HepG2 (cell line): ENCODE measurements around the gene RGN. TPM values are rescaled to one million over a fixed set of nuclear protein-coding genes. Genes with fewer than 3 reads are reported as not detected.
A peak's percentile ranks its signal among the peaks of the same experiment; 100 is the strongest.

Source experiments
- AGO2 ChIP-seq: fragments of 200-400 bp; formaldehyde crosslinking; optimal IDR thresholded peaks from 2 replicates; pipeline ENCODE3; 2017; ENCODE audit warnings: mild to moderate bottlenecking, low read depth, low read length, moderate library complexity
- BCL6 ChIP-seq: IDR thresholded peaks from 2 replicates; pipeline ENCODE4 v1.6.1; 2016; ENCODE audit warnings: missing genetic modification reagents, missing compliant biosample characterization
- KMT2B ChIP-seq: IDR thresholded peaks from 2 replicates; pipeline ENCODE4 v1.6.1; 2016; ENCODE audit warnings: missing genetic modification reagents, missing compliant biosample characterization
- LCORL ChIP-seq, 2 experiments: fragments of 450-650 bp in 1 of 2; sonication (generic) in 1 of 2; formaldehyde crosslinking in 1 of 2; IDR thresholded peaks; 2 replicates each; pipeline versions ENCODE4 v1.5.0 to v1.6.1; 2017 to 2020; ENCODE audit warnings: antibody characterized with exemption in 1 of 2, missing genetic modification reagents in 1 of 2
- NR1H2 ChIP-seq: sonication (generic); formaldehyde crosslinking; IDR thresholded peaks from 2 replicates; pipeline ENCODE4 v1.8.1; 2022; ENCODE audit warnings: low read depth, missing genetic modification reagents, borderline replicate concordance
- SALL2 ChIP-seq: sonication (generic); formaldehyde crosslinking; IDR thresholded peaks from 2 replicates; pipeline ENCODE4 v1.8.1; 2023; ENCODE audit warnings: mild to moderate bottlenecking, missing genetic modification reagents, inconsistent platforms
- TAF1 ChIP-seq: sonication (generic); formaldehyde crosslinking; IDR thresholded peaks from 2 replicates; pipeline ENCODE4 v1.4.0; 2020; ENCODE audit warnings: missing genetic modification reagents
- THYN1 ChIP-seq: sonication (generic); formaldehyde crosslinking; IDR thresholded peaks from 2 replicates; pipeline ENCODE4 v1.8.1; 2023; ENCODE audit warnings: low read depth, mild to moderate bottlenecking, moderate library complexity, missing genetic modification reagents, borderline replicate concordance
- ZFP36L1 ChIP-seq: sonication (generic); formaldehyde crosslinking; IDR thresholded peaks from 2 replicates; pipeline ENCODE4 v1.8.0; 2022; ENCODE audit warnings: mild to moderate bottlenecking, missing genetic modification reagents, moderate library complexity
- ZNF441 ChIP-seq: sonication (generic); formaldehyde crosslinking; IDR thresholded peaks from 2 replicates; pipeline ENCODE4 v1.7.0; 2021; ENCODE audit warnings: missing genetic modification reagents, borderline replicate concordance
- ZNF589 ChIP-seq: sonication (generic); formaldehyde crosslinking; conservative IDR thresholded peaks from 2 replicates; pipeline ENCODE4 v1.8.0; 2022; ENCODE audit warnings: mild to moderate bottlenecking, moderate library complexity, missing genetic modification reagents
- ZNF652 ChIP-seq: IDR thresholded peaks from 2 replicates; pipeline ENCODE4 v1.6.1; 2016; ENCODE audit warnings: low read depth, borderline replicate concordance
- ZNF660 ChIP-seq: sonication (generic); formaldehyde crosslinking; IDR thresholded peaks from 2 replicates; pipeline ENCODE4 v1.5.1; 2020; ENCODE audit warnings: mild to moderate bottlenecking, low read depth, missing genetic modification reagents, borderline replicate concordance
- polyA plus RNA-seq, 8 experiments: library from polyadenylated mRNA; depleted of rRNA in 3 of 8; stranded (reverse) in 7 of 8; unstranded in 1 of 8; fragments of >200 nt; fragmentation: Illumina TruSeq in 4 of 8; extraction: Trizol in 4 of 8; gene quantifications; 2 replicates each; pipeline versions ENCODE4 v1.2.1 to v1.2.3, GENCODE V29; 2011 to 2016; ENCODE audit warnings: low read depth in 4 of 8, missing spikeins in 1 of 8, mixed read lengths in 1 of 8; ENCODE audit not compliant: insufficient read depth in 1 of 8
- total RNA-seq, 5 experiments: library from RNA; depleted of rRNA; stranded (reverse); fragments of >200 nt; fragmentation: Illumina TruSeq; extraction: Trizol; gene quantifications; 2 replicates each; pipeline ENCODE4 v1.2.3, GENCODE V29; 2016; ENCODE audit warnings: low read depth in 1 of 5
- TF ChIP-seq, protein P1 (sequence below): sonication (generic); formaldehyde crosslinking; IDR thresholded peaks from 2 replicates; pipeline ENCODE4 v1.4.0; 2020; ENCODE audit warnings: missing genetic modification reagents
- TF ChIP-seq, protein P2 (sequence below): sonication (generic); formaldehyde crosslinking; IDR thresholded peaks from 2 replicates; pipeline ENCODE4 v1.8.0; 2022; ENCODE audit warnings: missing genetic modification reagents, mild to moderate bottlenecking, borderline replicate concordance
- TF ChIP-seq, protein P3 (sequence below): IDR thresholded peaks from 2 replicates; pipeline ENCODE4 v1.6.1; 2016
- TF ChIP-seq, protein P4 (sequence below): sonication (generic); IDR thresholded peaks from 2 replicates; pipeline ENCODE4 v1.6.1; 2016; ENCODE audit warnings: low read depth, borderline replicate concordance
- TF ChIP-seq, protein P5 (sequence below): sonication (generic); formaldehyde crosslinking; IDR thresholded peaks from 2 replicates; pipeline ENCODE4 v1.4.0; 2020; ENCODE audit warnings: missing genetic modification reagents

RGN gene
- total and polyA plus RNA-seq, 2 of the 13 experiments (the other 11 are each of a cell fraction or from before 2014, with no cell fraction given): 19.6 to 74.4 TPM

- TF ChIP-seq ZFP36L1 (CRISPR knock-in tag): no peak
- no peak for TF ChIP-seq KMT2B (CRISPR knock-in tag)
- TF ChIP-seq ZNF441: no peak
- peak; percentile 31 for TF ChIP-seq BCL6 (CRISPR knock-in tag)
- TF ChIP-seq ZNF652 (CRISPR knock-in tag): peak; percentile 85
- TF ChIP-seq SALL2: no peak
- TF ChIP-seq ZNF589: no peak
- TF ChIP-seq THYN1 (CRISPR knock-in tag): no peak
- no peak for TF ChIP-seq LCORL (IDR thresholded peaks at IDR 0.05)
- TF ChIP-seq LCORL (CRISPR knock-in tag; IDR thresholded peaks at IDR 0.05): peak; percentile 74; the same call in 1 of the 2 replicates
- TF ChIP-seq ZNF660: no peak
- TF ChIP-seq, protein P1, sequence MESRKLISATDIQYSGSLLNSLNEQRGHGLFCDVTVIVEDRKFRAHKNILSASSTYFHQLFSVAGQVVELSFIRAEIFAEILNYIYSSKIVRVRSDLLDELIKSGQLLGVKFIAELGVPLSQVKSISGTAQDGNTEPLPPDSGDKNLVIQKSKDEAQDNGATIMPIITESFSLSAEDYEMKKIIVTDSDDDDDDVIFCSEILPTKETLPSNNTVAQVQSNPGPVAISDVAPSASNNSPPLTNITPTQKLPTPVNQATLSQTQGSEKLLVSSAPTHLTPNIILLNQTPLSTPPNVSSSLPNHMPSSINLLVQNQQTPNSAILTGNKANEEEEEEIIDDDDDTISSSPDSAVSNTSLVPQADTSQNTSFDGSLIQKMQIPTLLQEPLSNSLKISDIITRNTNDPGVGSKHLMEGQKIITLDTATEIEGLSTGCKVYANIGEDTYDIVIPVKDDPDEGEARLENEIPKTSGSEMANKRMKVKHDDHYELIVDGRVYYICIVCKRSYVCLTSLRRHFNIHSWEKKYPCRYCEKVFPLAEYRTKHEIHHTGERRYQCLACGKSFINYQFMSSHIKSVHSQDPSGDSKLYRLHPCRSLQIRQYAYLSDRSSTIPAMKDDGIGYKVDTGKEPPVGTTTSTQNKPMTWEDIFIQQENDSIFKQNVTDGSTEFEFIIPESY (CRISPR knock-in tag): no peak
- TF ChIP-seq NR1H2 (CRISPR knock-in tag): no peak
- peak; percentile 79 for TF ChIP-seq AGO2
- TF ChIP-seq, protein P2, sequence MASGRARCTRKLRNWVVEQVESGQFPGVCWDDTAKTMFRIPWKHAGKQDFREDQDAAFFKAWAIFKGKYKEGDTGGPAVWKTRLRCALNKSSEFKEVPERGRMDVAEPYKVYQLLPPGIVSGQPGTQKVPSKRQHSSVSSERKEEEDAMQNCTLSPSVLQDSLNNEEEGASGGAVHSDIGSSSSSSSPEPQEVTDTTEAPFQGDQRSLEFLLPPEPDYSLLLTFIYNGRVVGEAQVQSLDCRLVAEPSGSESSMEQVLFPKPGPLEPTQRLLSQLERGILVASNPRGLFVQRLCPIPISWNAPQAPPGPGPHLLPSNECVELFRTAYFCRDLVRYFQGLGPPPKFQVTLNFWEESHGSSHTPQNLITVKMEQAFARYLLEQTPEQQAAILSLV: no peak
- TF ChIP-seq, protein P3, sequence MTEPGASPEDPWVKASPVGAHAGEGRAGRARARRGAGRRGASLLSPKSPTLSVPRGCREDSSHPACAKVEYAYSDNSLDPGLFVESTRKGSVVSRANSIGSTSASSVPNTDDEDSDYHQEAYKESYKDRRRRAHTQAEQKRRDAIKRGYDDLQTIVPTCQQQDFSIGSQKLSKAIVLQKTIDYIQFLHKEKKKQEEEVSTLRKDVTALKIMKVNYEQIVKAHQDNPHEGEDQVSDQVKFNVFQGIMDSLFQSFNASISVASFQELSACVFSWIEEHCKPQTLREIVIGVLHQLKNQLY (CRISPR knock-in tag): no peak
- TF ChIP-seq, protein P4, sequence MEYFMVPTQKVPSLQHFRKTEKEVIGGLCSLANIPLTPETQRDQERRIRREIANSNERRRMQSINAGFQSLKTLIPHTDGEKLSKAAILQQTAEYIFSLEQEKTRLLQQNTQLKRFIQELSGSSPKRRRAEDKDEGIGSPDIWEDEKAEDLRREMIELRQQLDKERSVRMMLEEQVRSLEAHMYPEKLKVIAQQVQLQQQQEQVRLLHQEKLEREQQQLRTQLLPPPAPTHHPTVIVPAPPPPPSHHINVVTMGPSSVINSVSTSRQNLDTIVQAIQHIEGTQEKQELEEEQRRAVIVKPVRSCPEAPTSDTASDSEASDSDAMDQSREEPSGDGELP: 0 out of 2 replicates have a peak, but pooled peaks have one; percentile 5
- peak; percentile 48 for TF ChIP-seq TAF1 (CRISPR knock-in tag)
- TF ChIP-seq, protein P5, sequence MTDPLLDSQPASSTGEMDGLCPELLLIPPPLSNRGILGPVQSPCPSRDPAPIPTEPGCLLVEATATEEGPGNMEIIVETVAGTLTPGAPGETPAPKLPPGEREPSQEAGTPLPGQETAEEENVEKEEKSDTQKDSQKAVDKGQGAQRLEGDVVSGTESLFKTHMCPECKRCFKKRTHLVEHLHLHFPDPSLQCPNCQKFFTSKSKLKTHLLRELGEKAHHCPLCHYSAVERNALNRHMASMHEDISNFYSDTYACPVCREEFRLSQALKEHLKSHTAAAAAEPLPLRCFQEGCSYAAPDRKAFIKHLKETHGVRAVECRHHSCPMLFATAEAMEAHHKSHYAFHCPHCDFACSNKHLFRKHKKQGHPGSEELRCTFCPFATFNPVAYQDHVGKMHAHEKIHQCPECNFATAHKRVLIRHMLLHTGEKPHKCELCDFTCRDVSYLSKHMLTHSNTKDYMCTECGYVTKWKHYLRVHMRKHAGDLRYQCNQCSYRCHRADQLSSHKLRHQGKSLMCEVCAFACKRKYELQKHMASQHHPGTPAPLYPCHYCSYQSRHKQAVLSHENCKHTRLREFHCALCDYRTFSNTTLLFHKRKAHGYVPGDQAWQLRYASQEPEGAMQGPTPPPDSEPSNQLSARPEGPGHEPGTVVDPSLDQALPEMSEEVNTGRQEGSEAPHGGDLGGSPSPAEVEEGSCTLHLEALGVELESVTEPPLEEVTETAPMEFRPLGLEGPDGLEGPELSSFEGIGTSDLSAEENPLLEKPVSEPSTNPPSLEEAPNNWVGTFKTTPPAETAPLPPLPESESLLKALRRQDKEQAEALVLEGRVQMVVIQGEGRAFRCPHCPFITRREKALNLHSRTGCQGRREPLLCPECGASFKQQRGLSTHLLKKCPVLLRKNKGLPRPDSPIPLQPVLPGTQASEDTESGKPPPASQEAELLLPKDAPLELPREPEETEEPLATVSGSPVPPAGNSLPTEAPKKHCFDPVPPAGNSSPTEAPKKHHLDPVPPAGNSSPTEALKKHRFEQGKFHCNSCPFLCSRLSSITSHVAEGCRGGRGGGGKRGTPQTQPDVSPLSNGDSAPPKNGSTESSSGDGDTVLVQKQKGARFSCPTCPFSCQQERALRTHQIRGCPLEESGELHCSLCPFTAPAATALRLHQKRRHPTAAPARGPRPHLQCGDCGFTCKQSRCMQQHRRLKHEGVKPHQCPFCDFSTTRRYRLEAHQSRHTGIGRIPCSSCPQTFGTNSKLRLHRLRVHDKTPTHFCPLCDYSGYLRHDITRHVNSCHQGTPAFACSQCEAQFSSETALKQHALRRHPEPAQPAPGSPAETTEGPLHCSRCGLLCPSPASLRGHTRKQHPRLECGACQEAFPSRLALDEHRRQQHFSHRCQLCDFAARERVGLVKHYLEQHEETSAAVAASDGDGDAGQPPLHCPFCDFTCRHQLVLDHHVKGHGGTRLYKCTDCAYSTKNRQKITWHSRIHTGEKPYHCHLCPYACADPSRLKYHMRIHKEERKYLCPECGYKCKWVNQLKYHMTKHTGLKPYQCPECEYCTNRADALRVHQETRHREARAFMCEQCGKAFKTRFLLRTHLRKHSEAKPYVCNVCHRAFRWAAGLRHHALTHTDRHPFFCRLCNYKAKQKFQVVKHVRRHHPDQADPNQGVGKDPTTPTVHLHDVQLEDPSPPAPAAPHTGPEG: no peak
Measured at GRCh38 chrX:47078129-47079043, at the start of gene RGN (continued).
